Sigmoid colon (tissue), 7 donors: Measurements from ENCODE around the gene CRACR2A. TPM values are rescaled to one million over a fixed set of nuclear protein-coding genes. Genes with fewer than 3 reads are reported as not detected.

Experiments used
- DNase-seq: peaks from one replicate; pipeline ENCODE4 v3.0.0-alpha.2; 2019
- H3K27ac ChIP-seq, 4 donors: fragments of 200-600 bp; sonication (generic); one replicate each; pipeline ENCODE4 v1.5.1; 2016 to 2019; ENCODE audit warnings: mild to moderate bottlenecking in 1 of 4
- H3K27me3 ChIP-seq, 3 donors: fragments of 200-600 bp; sonication (generic); one replicate each; pipeline ENCODE4 v1.5.1; 2019; ENCODE audit warnings: mild to moderate bottlenecking in 1 of 3
- H3K36me3 ChIP-seq, 4 donors: fragments of 200-600 bp; sonication (generic); one replicate each; pipeline ENCODE4 v1.5.1; 2016 to 2019
- H3K4me1 ChIP-seq, 4 donors: fragments of 200-600 bp; sonication (generic); one replicate each; pipeline ENCODE4 v1.5.1; 2017 to 2019
- H3K4me3 ChIP-seq, 4 donors: fragments of 200-600 bp; sonication (generic); one replicate each; pipeline ENCODE4 v1.5.1; 2017 to 2019; ENCODE audit warnings: mild to moderate bottlenecking in 2 of 4, moderate library complexity in 1 of 4
- H3K9me3 ChIP-seq, 4 donors: fragments of 200-600 bp in 3 of 4; sonication (generic) in 3 of 4; one replicate each; pipeline versions ENCODE4 v1.5.1 to v1.6.1; 2013 to 2019
- CTCF ChIP-seq, 4 experiments: fragments of 450-650 bp in 3 of 4; fragments of 200-600 bp in 1 of 4; IDR thresholded peaks; one replicate each; pipeline ENCODE4 v1.5.1; 2016 to 2019; ENCODE audit warnings: antibody characterized with exemption in 4 of 4, mild to moderate bottlenecking in 3 of 4, moderate library complexity in 2 of 4
- EP300 ChIP-seq, 4 donors: sonication (generic); formaldehyde crosslinking; IDR thresholded peaks; one replicate each; pipeline ENCODE4 v1.6.1; 2017; ENCODE audit warnings: antibody characterized with exemption in 4 of 4
- POLR2A ChIP-seq, 2 donors: fragments of 450-650 bp; IDR thresholded peaks; one replicate each; pipeline ENCODE4 v1.6.1; 2016; ENCODE audit warnings: antibody characterized with exemption in 2 of 2, mild to moderate bottlenecking in 2 of 2, moderate library complexity in 2 of 2
- POLR2AphosphoS5 ChIP-seq, 4 donors: sonication (generic); formaldehyde crosslinking; IDR thresholded peaks; one replicate each; pipeline ENCODE4 v1.6.1; 2017; ENCODE audit warnings: antibody characterized with exemption in 4 of 4
- WGBS, 2 donors: extraction: QIAGEN DNeasy Blood & Tissue Kit; methylation state at CpG; one replicate each; pipeline ENCODE4 v1.1.7; 2013; 5-methylcytosine and 5-hydroxymethylcytosine counted together
- intact Hi-C: fragments of 100-400 bp; cut with DNase I; formaldehyde crosslinking; loops from one replicate; pipeline ENCODE4 v1.15.1; 2023
- polyA plus RNA-seq, 3 donors: library from polyadenylated mRNA; stranded (reverse); fragments of 200-250 nt; gene quantifications; one replicate each; pipeline ENCODE4 v1.2.3, GENCODE V29; 2013
- total RNA-seq, 4 donors: library from RNA; depleted of rRNA; stranded (reverse); fragments of >200 nt; gene quantifications; one replicate each; pipeline ENCODE4 v1.1.0, GENCODE V29; 2016
- donor health status: healthy with polysubstance abuse.
- donor health status: Bipolar disorder and iron deficiency.
- donor health status: healthy.

The CRACR2A gene
- total and polyA plus RNA-seq, 7 donors, result 1.1 to 29.6 (median 4.2) TPM

GRCh38 chr12:3603576-3603975 lies 149.3 kb downstream of the CRACR2A start:
- TF ChIP-seq POLR2A (IDR thresholded peaks at IDR 0.05) (no peak), EP300 (IDR thresholded peaks at IDR 0.05) (no peak), CTCF (IDR thresholded peaks at IDR 0.05) (no peak), POLR2AphosphoS5 (IDR thresholded peaks at IDR 0.05) (no peak)
- 87 to 92% methylated on average over 7 of the region's 7 CpGs for WGBS, 2 donors
- no peak overlapping the region for H3K27ac ChIP-seq
- no peaks in the 10 kb centered on the region for H3K9me3 ChIP-seq
- H3K36me3 ChIP-seq, result no peaks in the 10 kb centered on the region
- intact Hi-C loops, result no loop called here
- peaks cover 0 to 15% (median 0%) of the 10 kb centered on the region in 3 donors for H3K27me3 ChIP-seq
- no peak overlapping the region for H3K4me3 ChIP-seq
- H3K4me1 ChIP-seq, result peaks cover 0 to 24% (median 14%) of the 10 kb centered on the region in 4 donors
- peak; percentile 40 for DNase-seq

GRCh38 chr12:3602488-3602887 lies 150.4 kb downstream of the CRACR2A start:
- Histone ChIP-seq H3K36me3 (no peaks in the 10 kb centered on the region), H3K27ac (no peak overlapping the region), H3K9me3 (no peaks in the 10 kb centered on the region), H3K4me1 (peaks cover 0 to 32% (median 14%) of the 10 kb centered on the region in 4 donors), H3K27me3 (peaks cover 0 to 15% (median 0%) of the 10 kb centered on the region in 3 donors), H3K4me3 (no peak overlapping the region)
- DNase-seq, result no peak
- intact Hi-C loops, result no loop called here
- WGBS, 2 donors, result 79 to 85% methylated on average over 11 of the region's 11 CpGs
- TF ChIP-seq CTCF (IDR thresholded peaks at IDR 0.05), result no peak
- TF ChIP-seq POLR2A (IDR thresholded peaks at IDR 0.05), result no peak
- no peak for TF ChIP-seq POLR2AphosphoS5 (IDR thresholded peaks at IDR 0.05)
- no peak for TF ChIP-seq EP300 (IDR thresholded peaks at IDR 0.05)

DNA sequence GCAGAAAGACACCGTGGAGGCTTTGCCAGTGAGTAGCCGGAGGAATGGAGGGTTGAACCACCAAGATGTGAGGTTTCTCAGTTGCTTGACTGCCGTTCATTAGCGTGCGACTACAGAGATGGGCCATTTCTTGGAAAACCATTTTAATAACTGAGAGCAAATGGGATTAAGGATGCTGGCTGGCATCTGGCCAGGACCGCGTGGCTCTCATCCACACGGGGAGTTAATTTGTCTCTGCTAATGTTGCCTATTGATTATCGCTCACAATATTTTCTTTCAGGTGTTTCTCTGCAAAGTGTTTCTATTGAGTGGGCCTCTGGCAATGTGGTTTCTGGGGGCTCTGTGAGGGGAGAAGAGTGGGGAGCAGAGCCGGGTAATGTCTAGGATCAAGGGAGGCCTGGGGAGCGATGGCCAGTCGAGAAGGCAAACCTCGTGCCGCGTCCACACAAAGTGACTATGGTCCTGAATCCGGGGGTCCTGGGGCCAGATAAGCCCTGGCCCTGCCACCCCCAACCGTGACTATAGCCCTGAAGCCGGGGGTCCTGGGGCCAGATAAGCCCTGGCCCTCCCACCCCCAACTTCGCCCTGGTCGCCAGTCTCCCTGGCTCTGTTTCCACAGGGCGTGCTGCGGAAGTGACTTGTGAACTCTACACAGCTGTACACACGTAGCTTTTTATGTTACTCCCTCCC lies 151.3 kb downstream of the CRACR2A start:
- H3K27ac ChIP-seq, result no peak overlapping the region
- no peak overlapping the region for H3K4me3 ChIP-seq
- intact Hi-C loops, result no loop called here
- H3K4me1 ChIP-seq, result peaks cover 0 to 32% (median 14%) of the 10 kb centered on the region in 4 donors
- peaks cover 0 to 15% (median 0%) of the 10 kb centered on the region in 3 donors for H3K27me3 ChIP-seq
- 68 to 81% methylated on average over 23 of the region's 23 CpGs for WGBS, 2 donors
- DNase-seq, result no peak
- H3K36me3 ChIP-seq, result no peaks in the 10 kb centered on the region
- no peaks in the 10 kb centered on the region for H3K9me3 ChIP-seq
- TF ChIP-seq POLR2AphosphoS5 (IDR thresholded peaks at IDR 0.05) (no peak), POLR2A (IDR thresholded peaks at IDR 0.05) (no peak), EP300 (IDR thresholded peaks at IDR 0.05) (no peak), CTCF (IDR thresholded peaks at IDR 0.05) (no peak)

- Histone ChIP-seq H3K4me1 (peaks cover 0 to 32% (median 14%) of the 10 kb centered on the region in 4 donors), H3K9me3 (no peaks in the 10 kb centered on the region), H3K27ac (no peak overlapping the region), H3K27me3 (peaks cover 0 to 15% (median 0%) of the 10 kb centered on the region in 3 donors), H3K36me3 (no peaks in the 10 kb centered on the region), H3K4me3 (no peak overlapping the region)
- intact Hi-C loops, result no loop called here
- TF ChIP-seq POLR2A (IDR thresholded peaks at IDR 0.05), result no peak
- TF ChIP-seq CTCF (IDR thresholded peaks at IDR 0.05), result no peak
- TF ChIP-seq EP300 (IDR thresholded peaks at IDR 0.05), result no peak
- TF ChIP-seq POLR2AphosphoS5 (IDR thresholded peaks at IDR 0.05), result no peak
- WGBS, 2 donors, result 89 to 90% methylated on average over 7 of the region's 7 CpGs
- no peak for DNase-seq
Observed at GRCh38 chr12:3600951-3601350, 152.0 kb downstream of the CRACR2A start.
